ENCODE results near the gene NECAB2.

Gene NECAB2

DNA sequence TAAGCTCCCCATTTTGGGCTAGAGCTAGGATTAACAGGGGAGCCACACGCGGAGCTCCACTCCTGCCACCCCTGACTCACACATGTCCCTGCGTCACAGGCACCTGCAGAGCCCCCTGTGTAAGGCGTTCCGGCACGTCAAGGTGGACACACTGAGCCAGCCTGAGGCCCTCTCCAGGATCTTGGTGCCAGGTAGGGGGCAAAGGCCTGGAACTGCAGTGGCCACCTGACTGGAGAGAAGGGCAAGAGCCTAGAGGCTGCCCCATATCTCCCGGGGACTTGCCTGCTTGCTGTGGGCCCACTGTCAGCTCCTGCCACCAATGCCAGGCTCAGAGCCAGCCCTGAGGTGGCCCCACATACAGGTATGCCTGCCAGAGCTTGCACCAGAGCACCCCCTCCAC is 33.7 kb downstream of the NECAB2 start:
- no peak overlapping the region for H3K27ac ChIP-seq
- POLR2A ChIA-PET (ENCODE audit: low non-redundant PET), result no interaction called here
- no peak for TF ChIP-seq CTCF (conservative IDR thresholded peaks at IDR 0.05; ENCODE audit: low read depth)
- no peak for DNase-seq (ENCODE audit: low spot score)
- CTCF ChIA-PET, result no interaction called here

- ChIA-PET CTCF (interaction anchor here (0.7 kb wide), 1 partner anchor 11 kb away, joined by 3 read pairs; no protein-coding TSS in a partner anchor), POLR2A (ENCODE audit: low non-redundant PET) (no interaction called here)
- TF ChIP-seq CTCF (conservative IDR thresholded peaks at IDR 0.05; ENCODE audit: low read depth), result no peak
- no peak overlapping the region for H3K27ac ChIP-seq
- DNase-seq (ENCODE audit: low spot score), result no peak
Observed at GRCh38 chr16:84003038-84003437, 35.0 kb downstream of the NECAB2 start.

- CTCF ChIA-PET, result interaction anchor here (0.5 to 1.2 kb wide), 2 partner anchors 48 to 111 kb away, joined by 5 to 6 read pairs; no protein-coding TSS in a partner anchor
- no peak for TF ChIP-seq CTCF (conservative IDR thresholded peaks at IDR 0.05; ENCODE audit: low read depth)
- no peak for DNase-seq (ENCODE audit: low spot score)
- POLR2A ChIA-PET (ENCODE audit: low non-redundant PET), result no interaction called here
- no peak overlapping the region for H3K27ac ChIP-seq
Observed at GRCh38 chr16:84004442-84004841, 36.4 kb downstream of the NECAB2 start.

- no peak overlapping the region for H3K27ac ChIP-seq
- POLR2A ChIA-PET (ENCODE audit: low non-redundant PET), result no interaction called here
- CTCF ChIA-PET, result interaction anchor here (0.6 to 1.2 kb wide), 3 partner anchors 9 to 583 kb away, joined by 3 to 5 read pairs (median 3); no protein-coding TSS in a partner anchor
- DNase-seq (ENCODE audit: low spot score), result no peak
- TF ChIP-seq CTCF (conservative IDR thresholded peaks at IDR 0.05; ENCODE audit: low read depth), result no peak
Observed at GRCh38 chr16:84005391-84005790, 37.3 kb downstream of the NECAB2 start.

DNA sequence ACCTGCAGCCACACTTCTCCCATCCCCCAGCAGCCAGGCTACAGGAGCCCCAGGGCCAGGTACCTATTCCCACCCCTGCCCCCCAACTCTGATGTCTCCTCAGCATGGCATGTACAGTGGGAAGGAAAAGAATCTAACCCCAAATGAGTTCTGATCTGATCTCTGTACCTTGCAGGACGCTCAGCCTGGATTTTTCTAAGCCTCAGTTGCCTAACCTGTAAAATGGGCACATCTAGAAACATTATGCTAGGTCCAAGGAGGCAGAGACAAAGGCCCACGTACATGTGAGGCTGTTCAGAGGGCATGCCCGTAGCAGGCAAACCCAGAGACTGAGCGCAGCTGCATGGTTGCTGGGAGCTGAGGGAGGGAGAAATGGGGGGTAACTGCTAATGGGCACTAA is 39.5 kb downstream of the NECAB2 start:
- no peak for DNase-seq (ENCODE audit: low spot score)
- no peak overlapping the region for H3K27ac ChIP-seq
- CTCF ChIA-PET, result no interaction called here
- POLR2A ChIA-PET (ENCODE audit: low non-redundant PET), result no interaction called here
- TF ChIP-seq CTCF (conservative IDR thresholded peaks at IDR 0.05; ENCODE audit: low read depth), result no peak

- ChIA-PET POLR2A (ENCODE audit: low non-redundant PET) (no interaction called here), CTCF (interaction anchor here (0.7 kb wide), 1 partner anchor 14 kb away, joined by 3 read pairs; no protein-coding TSS in a partner anchor)
- DNase-seq (ENCODE audit: low spot score), result no peak
- no peak for TF ChIP-seq CTCF (conservative IDR thresholded peaks at IDR 0.05; ENCODE audit: low read depth)
- no peak overlapping the region for H3K27ac ChIP-seq
Observed at GRCh38 chr16:84007965-84008364, 39.9 kb downstream of the NECAB2 start.

- H3K27ac ChIP-seq, result no peak overlapping the region
- ChIA-PET CTCF (no interaction called here), POLR2A (ENCODE audit: low non-redundant PET) (no interaction called here)
- TF ChIP-seq CTCF (conservative IDR thresholded peaks at IDR 0.05; ENCODE audit: low read depth), result no peak
- no peak for DNase-seq (ENCODE audit: low spot score)
Observed at GRCh38 chr16:84009282-84009681, 41.2 kb downstream of the NECAB2 start.
